Measurements from ENCODE around the gene RAB31.

GRCh38 chr18:9878783-9879242, 170.7 kb downstream of the RAB31 start:
- TF ChIP-seq GATA2 (IDR thresholded peaks at IDR 0.05; ENCODE audit: low read depth, low read length) (no peak), GATA3 (IDR thresholded peaks at IDR 0.05; ENCODE audit: low read depth, low read length) (no peak)
